Measurements from ENCODE around the gene ZNF428. TPM values are rescaled to one million over a fixed set of nuclear protein-coding genes. Genes with fewer than 3 reads are reported as not detected.
A peak's percentile ranks its signal among the peaks of the same experiment; 100 is the strongest.

ZNF428 gene
- total RNA-seq, 4 donors from 2014 or later: 15.4 to 26.7 (median 20.0) TPM

DNA sequence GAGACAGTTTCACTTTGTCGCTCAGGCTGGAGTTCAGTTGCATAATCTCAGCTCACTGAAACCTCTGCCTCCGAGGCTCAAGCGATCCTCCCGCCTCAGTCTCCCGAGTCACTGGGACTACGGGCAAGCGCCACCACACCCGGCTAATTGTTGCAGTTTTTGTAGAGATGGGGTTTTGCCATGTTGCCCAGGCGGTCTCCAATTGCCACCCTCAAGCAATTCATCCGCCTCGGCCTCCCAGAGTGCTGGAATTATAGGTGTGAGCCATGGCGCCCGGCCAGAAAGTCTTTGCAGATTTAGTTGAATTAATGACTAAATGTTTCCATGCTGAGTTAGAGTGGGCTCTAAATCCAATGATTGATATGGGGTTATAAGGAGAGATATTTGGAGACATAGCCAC lies 24.8 kb upstream of the ZNF428 start:
- TF ChIP-seq POLR2A (IDR thresholded peaks at IDR 0.05): no peak
- TF ChIP-seq, protein P1, sequence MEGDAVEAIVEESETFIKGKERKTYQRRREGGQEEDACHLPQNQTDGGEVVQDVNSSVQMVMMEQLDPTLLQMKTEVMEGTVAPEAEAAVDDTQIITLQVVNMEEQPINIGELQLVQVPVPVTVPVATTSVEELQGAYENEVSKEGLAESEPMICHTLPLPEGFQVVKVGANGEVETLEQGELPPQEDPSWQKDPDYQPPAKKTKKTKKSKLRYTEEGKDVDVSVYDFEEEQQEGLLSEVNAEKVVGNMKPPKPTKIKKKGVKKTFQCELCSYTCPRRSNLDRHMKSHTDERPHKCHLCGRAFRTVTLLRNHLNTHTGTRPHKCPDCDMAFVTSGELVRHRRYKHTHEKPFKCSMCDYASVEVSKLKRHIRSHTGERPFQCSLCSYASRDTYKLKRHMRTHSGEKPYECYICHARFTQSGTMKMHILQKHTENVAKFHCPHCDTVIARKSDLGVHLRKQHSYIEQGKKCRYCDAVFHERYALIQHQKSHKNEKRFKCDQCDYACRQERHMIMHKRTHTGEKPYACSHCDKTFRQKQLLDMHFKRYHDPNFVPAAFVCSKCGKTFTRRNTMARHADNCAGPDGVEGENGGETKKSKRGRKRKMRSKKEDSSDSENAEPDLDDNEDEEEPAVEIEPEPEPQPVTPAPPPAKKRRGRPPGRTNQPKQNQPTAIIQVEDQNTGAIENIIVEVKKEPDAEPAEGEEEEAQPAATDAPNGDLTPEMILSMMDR (IDR thresholded peaks at IDR 0.05 in 4 of 5, conservative IDR thresholded peaks at IDR 0.05 in 1 of 5): no peak
- Histone ChIP-seq H3K4me3 (no peak overlapping the region), H3K4me1 (peaks cover 0 to 7% of the 10 kb centered on the region in 2 donors), H3K36me3 (peaks cover 0 to 7% of the 10 kb centered on the region in 2 donors), H3K27ac (no peak overlapping the region), H3K27me3 (peaks cover 0 to 12% (median 4%) of the 10 kb centered on the region in 3 donors), H3K9me3 (no peaks in the 10 kb centered on the region)
- ATAC-seq (no peak), DNase-seq (no peak)
- intact Hi-C loops (cut with DNase I; ENCODE audit: low total_unique reads): no loop called here
- in situ Hi-C loops (cut with MboI; ENCODE audit: low sequenced_read_pairs in 4 of 4): no loop called here

GRCh38 chr19:43643326-43643725 lies 23.9 kb upstream of the ZNF428 start:
- in situ Hi-C loops (cut with MboI; ENCODE audit: low sequenced_read_pairs in 4 of 4): no loop called here
- TF ChIP-seq, protein P1 (IDR thresholded peaks at IDR 0.05 in 4 of 5, conservative IDR thresholded peaks at IDR 0.05 in 1 of 5): no peak
- no peak for TF ChIP-seq POLR2A (IDR thresholded peaks at IDR 0.05)
- DNase-seq (no peak), ATAC-seq (no peak)
- no peak overlapping the region for H3K27ac ChIP-seq
- no peaks in the 10 kb centered on the region for H3K9me3 ChIP-seq
- H3K4me3 ChIP-seq: no peak overlapping the region
- intact Hi-C loops (cut with DNase I; ENCODE audit: low total_unique reads): no loop called here
- H3K27me3 ChIP-seq: peaks cover 0 to 12% (median 4%) of the 10 kb centered on the region in 3 donors
- H3K4me1 ChIP-seq: peaks cover 0 to 9% of the 10 kb centered on the region in 2 donors
- H3K36me3 ChIP-seq: no peaks in the 10 kb centered on the region

DNA sequence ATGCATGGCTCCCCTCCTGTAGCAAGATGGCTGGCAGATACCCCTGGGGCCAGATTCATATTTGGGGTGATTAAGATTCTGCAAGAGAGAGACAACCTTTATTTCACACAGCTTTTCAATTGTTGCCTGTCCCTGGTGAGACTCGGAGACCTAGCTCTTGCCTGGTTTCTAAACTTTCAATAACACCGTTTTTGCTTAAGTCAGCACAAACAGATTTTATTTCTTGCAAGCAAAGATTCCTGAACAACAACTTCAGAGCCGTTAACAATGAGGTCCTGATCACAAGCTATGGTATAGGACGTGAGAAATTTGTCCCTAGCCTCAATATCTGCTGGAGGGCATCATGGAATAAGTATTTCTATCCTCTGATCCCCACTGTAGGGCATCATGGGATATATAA lies 23.1 kb upstream of the ZNF428 start:
- peaks cover 0 to 12% (median 4%) of the 10 kb centered on the region in 3 donors for H3K27me3 ChIP-seq
- in situ Hi-C loops (cut with MboI; ENCODE audit: low sequenced_read_pairs in 4 of 4) (no loop called here), intact Hi-C loops (cut with DNase I; ENCODE audit: low total_unique reads) (no loop called here)
- no peak overlapping the region for H3K27ac ChIP-seq
- H3K36me3 ChIP-seq: no peaks in the 10 kb centered on the region
- no peak for DNase-seq
- H3K4me3 ChIP-seq: no peak overlapping the region
- peaks cover 0 to 9% of the 10 kb centered on the region in 2 donors for H3K4me1 ChIP-seq
- TF ChIP-seq, protein P1 (IDR thresholded peaks at IDR 0.05 in 4 of 5, conservative IDR thresholded peaks at IDR 0.05 in 1 of 5): no peak
- TF ChIP-seq POLR2A (IDR thresholded peaks at IDR 0.05): no peak
- ATAC-seq: no peak
- H3K9me3 ChIP-seq: no peaks in the 10 kb centered on the region

DNA sequence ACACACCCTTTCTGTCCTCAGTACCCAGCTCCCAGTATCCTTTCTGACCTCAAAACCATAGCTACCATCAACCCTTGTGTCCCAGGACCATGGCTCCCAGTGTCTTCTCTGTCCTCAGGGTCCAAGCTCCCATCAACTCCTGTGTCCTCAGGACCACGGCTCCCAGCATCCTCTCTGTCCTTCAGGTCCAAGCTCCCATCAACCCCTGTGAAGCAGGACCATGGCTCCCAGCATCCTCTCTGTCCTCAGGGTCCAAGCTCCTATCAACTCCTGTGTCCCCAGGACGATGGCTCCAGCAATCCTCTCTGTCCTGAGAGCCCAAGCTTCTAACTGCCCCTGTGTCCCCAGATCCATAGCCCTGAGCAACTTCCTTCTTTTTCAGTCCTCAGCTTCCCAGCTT lies 21.9 kb upstream of the ZNF428 start:
- ATAC-seq (no peak), DNase-seq (no peak)
- intact Hi-C loops (cut with DNase I; ENCODE audit: low total_unique reads): no loop called here
- peaks cover 0 to 9% of the 10 kb centered on the region in 2 donors for H3K4me1 ChIP-seq
- peaks cover 0 to 12% (median 4%) of the 10 kb centered on the region in 3 donors for H3K27me3 ChIP-seq
- no peak overlapping the region for H3K27ac ChIP-seq
- in situ Hi-C loops (cut with MboI; ENCODE audit: low sequenced_read_pairs in 4 of 4): no loop called here
- TF ChIP-seq POLR2A (IDR thresholded peaks at IDR 0.05): no peak
- TF ChIP-seq, protein P1 (IDR thresholded peaks at IDR 0.05 in 4 of 5, conservative IDR thresholded peaks at IDR 0.05 in 1 of 5): no peak
- no peak overlapping the region for H3K4me3 ChIP-seq
- no peaks in the 10 kb centered on the region for H3K36me3 ChIP-seq
- H3K9me3 ChIP-seq: no peaks in the 10 kb centered on the region

GRCh38 chr19:43640424-43640757 lies 21.0 kb upstream of the ZNF428 start:
- H3K27me3 ChIP-seq: peaks cover 0 to 12% (median 4%) of the 10 kb centered on the region in 3 donors

More at GRCh38 chr19:43640424-43640757, 21.0 kb upstream of the ZNF428 start:
- DNase-seq (no peak), ATAC-seq (no peak)
- in situ Hi-C loops (cut with MboI; ENCODE audit: low sequenced_read_pairs in 4 of 4) (no loop called here), intact Hi-C loops (cut with DNase I; ENCODE audit: low total_unique reads) (no loop called here)
- H3K27ac ChIP-seq: no peak overlapping the region
- H3K9me3 ChIP-seq: no peaks in the 10 kb centered on the region
- H3K36me3 ChIP-seq: no peaks in the 10 kb centered on the region
- peak overlapping the region; percentile 65 to 75 (median 68) for H3K4me3 ChIP-seq
- peaks cover 0 to 9% of the 10 kb centered on the region in 2 donors for H3K4me1 ChIP-seq
- TF ChIP-seq POLR2A (IDR thresholded peaks at IDR 0.05): no peak
- TF ChIP-seq, protein P1 (IDR thresholded peaks at IDR 0.05 in 4 of 5, conservative IDR thresholded peaks at IDR 0.05 in 1 of 5): no peak

All from gastrocnemius medialis (tissue), 4 donors.